Muscle layer of duodenum (tissue), 2 donors: Measurements from ENCODE around the gene FAM20A.

Experiments used
- H3K27ac ChIP-seq: one replicate; pipeline ENCODE4 v1.7.0; 2013; ENCODE audit warnings: mild to moderate bottlenecking, low read length
- H3K27me3 ChIP-seq: one replicate; pipeline ENCODE4 v1.7.0; 2013; ENCODE audit warnings: low read depth, mild to moderate bottlenecking, control low read depth, low read length
- H3K36me3 ChIP-seq, 2 donors: one replicate each; pipeline ENCODE4 v1.7.0; 2013; ENCODE audit warnings: low read length in 2 of 2, control low read depth in 1 of 2, mild to moderate bottlenecking in 1 of 2; ENCODE audit not compliant: insufficient read depth in 2 of 2, control insufficient read depth in 1 of 2
- H3K4me1 ChIP-seq, 2 donors: one replicate each; pipeline ENCODE4 v1.7.0; 2013; ENCODE audit warnings: low read length in 2 of 2, mild to moderate bottlenecking in 2 of 2, control low read depth in 1 of 2, moderate library complexity in 1 of 2; ENCODE audit not compliant: insufficient read depth in 2 of 2, control insufficient read depth in 1 of 2
- H3K4me3 ChIP-seq, 2 donors: one replicate each; pipeline ENCODE4 v1.7.0; 2013; ENCODE audit warnings: low read length in 2 of 2, low read depth in 1 of 2, mild to moderate bottlenecking in 1 of 2
- H3K9me3 ChIP-seq, 2 donors: one replicate each; pipeline ENCODE4 v1.7.0; 2013; ENCODE audit warnings: low read length in 2 of 2, control low read depth in 1 of 2, mild to moderate bottlenecking in 1 of 2; ENCODE audit not compliant: control insufficient read depth in 1 of 2
- donor health status: healthy.

Gene FAM20A

DNA sequence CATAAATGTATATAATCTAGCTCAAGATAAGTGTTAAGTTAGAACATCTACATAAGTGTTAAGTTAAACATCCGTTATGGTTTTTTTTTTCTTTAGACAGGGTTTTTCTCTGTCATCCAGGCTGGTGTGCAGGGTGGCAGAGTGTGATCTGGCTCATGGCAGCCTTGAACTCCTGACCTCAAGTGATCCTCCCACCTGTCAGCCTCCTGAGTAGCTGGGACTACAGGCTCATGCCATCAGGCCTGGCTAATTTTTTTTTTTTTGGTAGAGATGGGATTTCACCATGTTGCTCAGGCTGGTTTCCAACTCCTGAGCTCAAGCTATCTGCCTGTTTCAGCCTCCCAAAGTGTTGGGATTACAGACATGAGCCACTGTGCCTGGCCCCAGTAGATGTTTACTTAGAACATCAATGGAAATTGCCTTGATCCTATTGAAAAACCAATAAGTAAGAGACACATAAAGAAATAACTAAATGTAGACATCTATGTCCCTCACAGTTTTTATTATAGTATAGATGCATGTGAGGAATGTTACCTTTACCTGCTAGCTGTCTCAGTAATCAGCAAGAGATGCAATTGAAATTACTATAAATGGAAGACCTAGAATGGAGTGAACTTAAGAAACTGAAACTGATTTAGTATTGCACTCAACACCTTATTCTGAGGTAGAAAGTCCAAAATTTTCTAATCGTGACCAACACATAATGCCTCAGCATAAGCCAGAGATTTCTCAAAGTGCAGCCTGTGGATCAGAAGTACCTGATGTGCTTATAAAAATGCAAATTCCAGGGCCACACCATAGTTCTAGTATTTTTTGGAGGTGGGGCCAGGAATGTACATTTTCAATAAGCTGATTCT is 5.5 kb upstream of the FAM20A start:
- no peaks in the 10 kb centered on the region for H3K4me1 ChIP-seq

DNA sequence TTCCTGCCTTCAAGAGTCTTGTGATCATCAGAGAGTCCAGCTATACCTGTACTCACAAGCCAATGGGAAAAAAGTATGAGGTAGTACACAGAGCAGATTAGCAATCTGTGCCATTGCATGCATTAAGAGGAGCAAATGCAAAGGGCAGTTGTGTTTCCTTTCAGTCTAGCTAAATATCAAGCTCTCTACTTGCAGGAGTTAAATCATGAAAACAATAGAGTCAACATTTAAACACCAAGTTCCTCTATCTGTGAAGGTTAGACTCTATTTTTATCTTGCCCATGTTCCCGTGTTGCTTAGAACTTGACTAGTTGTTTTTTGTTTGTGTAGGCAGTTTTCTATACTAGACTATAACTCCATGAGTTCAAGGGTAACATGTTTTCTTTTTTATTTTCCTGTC is 4.7 kb upstream of the FAM20A start:
- Histone ChIP-seq H3K4me3 (no peak overlapping the region), H3K9me3 (peaks cover 12 to 30% of the 10 kb centered on the region in 2 donors), H3K36me3 (no peaks in the 10 kb centered on the region), H3K4me1 (no peaks in the 10 kb centered on the region), H3K27me3 (no peaks in the 10 kb centered on the region), H3K27ac (no peak overlapping the region)

More for the DNA sequence above, 5.5 kb upstream of the FAM20A start:
- Histone ChIP-seq H3K4me3 (no peak overlapping the region), H3K9me3 (peaks cover 12 to 30% of the 10 kb centered on the region in 2 donors), H3K27me3 (no peaks in the 10 kb centered on the region), H3K27ac (no peak overlapping the region), H3K36me3 (no peaks in the 10 kb centered on the region)

DNA sequence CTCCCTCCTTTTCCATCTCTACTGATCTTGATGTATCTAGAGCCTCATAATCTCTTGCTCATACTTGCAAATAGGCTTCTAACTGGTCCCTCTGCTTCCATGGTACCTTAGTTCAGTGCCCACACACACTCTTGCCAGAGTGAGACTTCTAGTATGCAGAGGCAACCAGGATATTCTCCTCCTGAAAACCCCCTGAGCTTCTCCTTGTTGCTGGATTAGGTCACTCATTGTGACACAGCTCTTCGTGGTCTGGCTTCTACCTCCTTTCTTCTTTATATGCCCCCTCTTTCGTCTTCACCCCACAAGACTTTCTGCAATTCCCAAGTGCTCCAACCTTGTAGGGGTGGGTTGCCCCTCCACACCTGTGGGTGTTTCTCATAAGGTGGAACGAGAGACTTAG is 2.5 kb upstream of the FAM20A start:
- peak overlapping the region; percentile 0 for H3K27ac ChIP-seq
- H3K27me3 ChIP-seq = peaks cover 5% of the 10 kb centered on the region
- peaks cover 0 to 11% of the 10 kb centered on the region in 2 donors for H3K9me3 ChIP-seq

DNA sequence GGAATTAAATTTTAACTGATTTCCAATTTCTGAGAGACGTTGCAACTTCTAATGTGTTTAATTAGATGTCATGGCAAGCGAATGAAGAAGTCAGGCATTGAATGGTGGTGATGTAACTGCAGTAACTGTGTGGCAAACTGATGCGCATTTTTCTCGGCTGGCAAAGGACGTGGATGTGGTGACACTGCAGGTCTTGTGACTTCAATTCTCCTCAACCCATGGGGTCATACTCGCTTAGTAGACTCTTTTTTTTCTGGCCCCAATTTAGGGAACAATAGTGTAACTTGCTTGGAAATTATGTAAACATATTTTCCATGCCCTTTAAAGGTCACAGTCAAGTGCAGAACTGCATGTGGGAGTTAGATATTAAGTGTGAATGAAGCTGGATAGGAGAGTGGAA is 1.9 kb upstream of the FAM20A start:
- peak overlapping the region; percentile 85 for H3K27ac ChIP-seq

More for the DNA sequence above, 2.5 kb upstream of the FAM20A start:
- Histone ChIP-seq H3K4me1 (peaks cover 0 to 8% of the 10 kb centered on the region in 2 donors), H3K36me3 (no peaks in the 10 kb centered on the region), H3K4me3 (no peak overlapping the region)

DNA sequence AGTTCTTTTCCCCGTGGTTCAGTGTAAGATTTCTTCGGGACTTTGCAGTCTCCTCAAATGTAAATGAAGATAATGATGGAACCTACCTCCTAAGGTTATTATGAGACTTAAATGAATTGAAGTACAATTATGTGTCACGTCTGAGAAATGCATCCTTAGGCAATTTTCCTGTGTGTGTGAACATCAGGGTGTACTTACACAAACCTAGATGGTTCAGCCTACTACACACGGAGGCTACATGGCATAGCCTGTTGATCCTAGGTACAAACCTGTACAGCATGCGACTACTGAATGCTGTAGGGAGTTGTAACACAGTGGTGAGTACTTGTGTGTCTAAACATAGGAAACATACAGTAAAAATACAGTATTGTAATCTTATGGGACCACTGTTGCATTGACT is 1.1 kb upstream of the FAM20A start:
- Histone ChIP-seq H3K9me3 (peaks cover 0 to 1% of the 10 kb centered on the region in 2 donors), H3K27me3 (peaks cover 5% of the 10 kb centered on the region), H3K27ac (peak overlapping the region; percentile 85), H3K36me3 (no peaks in the 10 kb centered on the region), H3K4me3 (no peak overlapping the region), H3K4me1 (peaks cover 0 to 8% of the 10 kb centered on the region in 2 donors)

More for the DNA sequence above, 1.9 kb upstream of the FAM20A start:
- Histone ChIP-seq H3K27me3 (peaks cover 5% of the 10 kb centered on the region), H3K9me3 (peaks cover 0 to 7% of the 10 kb centered on the region in 2 donors), H3K4me1 (peaks cover 0 to 8% of the 10 kb centered on the region in 2 donors), H3K4me3 (no peak overlapping the region), H3K36me3 (no peaks in the 10 kb centered on the region)

DNA sequence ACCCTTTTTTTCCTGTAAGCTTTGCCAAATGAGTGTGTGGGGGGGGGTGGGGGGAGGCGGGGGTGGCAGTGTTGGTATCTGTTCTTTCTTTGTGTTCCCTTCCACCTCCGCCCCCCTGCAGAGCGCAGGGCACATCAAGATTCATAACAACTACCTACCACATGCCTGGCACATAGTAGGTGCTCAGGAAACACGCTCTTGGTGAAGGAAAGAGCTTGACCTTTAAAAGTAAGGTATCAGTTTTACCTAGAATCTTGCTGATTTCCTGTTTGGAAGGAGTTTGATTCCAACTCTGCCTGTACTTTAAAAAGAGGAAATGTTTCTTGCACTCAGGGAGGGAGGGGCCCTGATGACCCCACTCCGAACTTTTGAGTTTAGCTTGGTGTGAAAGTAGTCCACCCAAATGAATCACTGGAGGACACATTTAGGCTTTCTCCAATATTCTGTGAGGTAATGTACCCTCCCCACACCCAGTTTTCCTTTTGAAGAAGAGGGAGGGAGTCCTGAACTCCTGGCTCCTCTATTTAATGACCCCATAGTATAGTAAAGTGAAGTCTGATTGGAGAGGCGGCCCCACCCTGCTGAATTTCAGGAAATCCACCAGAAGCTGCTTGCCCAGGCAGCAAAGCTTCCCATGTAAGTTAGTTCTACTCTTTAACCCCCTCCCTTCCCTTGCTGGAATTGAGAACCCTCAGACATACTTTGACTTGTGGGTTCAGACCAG is 560 bp upstream of the FAM20A start:
- Histone ChIP-seq H3K27me3 (peaks cover 5% of the 10 kb centered on the region), H3K4me3 (no peak overlapping the region), H3K27ac (peak overlapping the region; percentile 85), H3K9me3 (no peaks in the 10 kb centered on the region), H3K4me1 (peaks cover 0 to 8% of the 10 kb centered on the region in 2 donors), H3K36me3 (no peaks in the 10 kb centered on the region)

DNA sequence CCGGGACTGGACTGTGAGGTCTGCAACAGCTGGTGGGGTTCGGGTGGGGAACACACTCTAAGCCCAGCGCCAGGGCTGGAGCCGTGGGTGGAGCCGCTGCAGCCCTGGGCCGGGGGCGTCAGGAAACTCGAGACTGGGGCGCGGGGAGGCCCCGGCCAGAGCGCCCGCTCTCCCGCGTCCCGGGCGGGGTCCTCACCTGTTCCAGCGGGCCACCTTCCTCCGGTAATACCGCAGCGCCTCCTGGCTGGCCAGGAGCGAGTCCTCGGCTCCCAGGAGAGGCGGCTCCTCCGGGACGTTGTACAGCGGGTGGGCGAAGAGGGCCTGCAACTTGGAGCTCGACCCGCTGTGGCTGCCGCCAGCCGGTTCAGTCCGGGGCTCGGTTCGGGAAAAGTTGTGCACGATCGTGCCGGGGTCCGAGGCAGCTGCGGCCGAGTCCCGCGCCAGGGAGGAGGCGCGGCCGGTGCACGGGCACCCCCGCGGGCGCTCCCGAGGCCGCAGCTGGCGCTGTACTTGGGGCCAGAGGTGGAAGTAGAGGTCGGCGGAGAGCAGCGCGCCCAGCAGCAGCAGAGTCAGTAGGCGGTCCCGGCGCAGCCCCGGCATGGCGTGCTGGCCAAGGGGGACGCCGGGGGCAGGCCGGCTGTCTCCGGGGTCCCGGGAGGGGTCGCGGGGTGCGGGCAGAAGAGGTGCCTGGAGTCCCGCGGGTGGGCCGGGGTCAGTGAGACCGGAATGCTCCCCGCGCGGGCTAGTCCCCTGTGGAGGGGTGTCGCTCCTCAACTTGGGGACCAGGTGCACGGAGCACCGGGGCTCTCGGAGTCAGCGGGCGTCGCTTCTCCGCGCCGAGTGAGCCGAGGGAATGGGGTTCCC is 868 bp downstream of the FAM20A start:
- no peaks in the 10 kb centered on the region for H3K36me3 ChIP-seq
- H3K9me3 ChIP-seq = no peaks in the 10 kb centered on the region
- H3K4me3 ChIP-seq = peak overlapping the region; percentile 45 to 75
- peaks cover 0 to 8% of the 10 kb centered on the region in 2 donors for H3K4me1 ChIP-seq
- H3K27ac ChIP-seq = peak overlapping the region; percentile 56
- peaks cover 5% of the 10 kb centered on the region for H3K27me3 ChIP-seq

DNA sequence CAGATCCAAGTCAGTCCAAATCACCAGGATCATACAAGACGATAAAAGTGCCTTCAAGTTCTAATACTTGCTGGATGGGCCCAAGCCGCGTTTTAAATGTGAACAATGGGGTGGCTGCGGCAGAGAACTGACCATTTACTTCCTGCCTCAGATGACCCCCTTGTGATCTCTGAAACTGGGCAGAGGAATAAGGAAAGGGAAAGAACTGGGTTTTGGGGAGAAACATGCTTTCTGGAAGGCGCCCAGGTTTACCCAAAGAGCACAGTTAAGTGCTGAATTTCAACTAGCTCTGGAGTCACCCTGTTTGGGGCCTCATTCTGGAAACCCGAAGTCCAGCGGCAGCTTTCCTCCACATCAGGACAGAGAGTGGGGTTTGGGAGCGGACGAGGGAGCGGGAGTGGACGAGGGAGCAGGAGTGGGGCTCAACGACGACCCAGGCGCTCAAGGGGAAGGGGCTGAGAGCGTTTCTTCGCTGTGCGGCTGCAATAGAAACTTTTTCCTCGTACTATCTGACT is 1.6 kb downstream of the FAM20A start:
- no peaks in the 10 kb centered on the region for H3K9me3 ChIP-seq
- H3K4me3 ChIP-seq = peak overlapping the region; percentile 45 to 75
- no peaks in the 10 kb centered on the region for H3K36me3 ChIP-seq
- H3K4me1 ChIP-seq = peaks cover 0 to 8% of the 10 kb centered on the region in 2 donors
- peaks cover 5% of the 10 kb centered on the region for H3K27me3 ChIP-seq
- peak overlapping the region; percentile 56 for H3K27ac ChIP-seq

DNA sequence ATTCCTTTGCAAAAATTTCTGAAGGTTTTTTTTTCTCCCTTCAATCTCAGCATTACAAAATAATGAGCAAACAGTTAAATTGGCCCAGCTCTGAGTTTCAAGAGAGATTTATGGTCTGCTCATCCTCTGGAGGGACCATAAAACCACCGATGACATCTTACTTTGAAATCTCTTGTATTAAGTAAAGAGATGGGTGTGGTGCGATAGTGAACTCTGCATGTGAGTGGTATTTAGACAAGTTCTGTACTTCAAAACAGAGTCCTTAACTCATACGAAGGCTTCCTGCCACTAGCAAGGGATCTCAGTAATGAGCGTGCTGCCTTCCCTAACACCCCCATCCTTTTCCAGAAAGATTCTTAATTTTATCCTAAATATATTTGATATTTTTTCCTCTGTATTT is 2.1 kb downstream of the FAM20A start:
- peak overlapping the region in 1 of 2 donors; percentile 45 for H3K4me3 ChIP-seq
- peaks cover 5% of the 10 kb centered on the region for H3K27me3 ChIP-seq
- peak overlapping the region; percentile 56 for H3K27ac ChIP-seq
- no peaks in the 10 kb centered on the region for H3K36me3 ChIP-seq
- H3K9me3 ChIP-seq = no peaks in the 10 kb centered on the region
- peaks cover 0 to 8% of the 10 kb centered on the region in 2 donors for H3K4me1 ChIP-seq

DNA sequence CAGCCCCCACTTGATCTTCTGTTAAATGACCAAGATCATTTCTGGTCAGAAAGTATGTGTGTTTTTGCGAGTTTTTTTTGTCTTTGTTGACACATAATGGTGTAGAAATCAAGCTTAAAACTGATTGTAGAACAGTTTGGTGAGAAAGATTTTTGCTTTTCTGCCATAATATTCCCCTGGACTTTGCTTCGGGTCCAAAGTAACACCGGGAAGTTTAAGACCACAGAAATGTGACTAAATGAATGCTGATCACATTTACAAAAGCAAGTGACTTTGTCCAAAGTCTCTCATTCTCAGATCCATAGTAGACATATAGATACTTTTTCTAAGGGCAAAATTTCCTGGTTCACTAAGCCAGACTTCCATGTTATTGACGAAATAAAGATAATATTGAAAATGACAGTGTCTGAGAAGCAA is 2.6 kb downstream of the FAM20A start:
- Histone ChIP-seq H3K4me3 (peak overlapping the region; percentile 30 to 45), H3K9me3 (no peaks in the 10 kb centered on the region), H3K27me3 (peaks cover 5% of the 10 kb centered on the region), H3K27ac (peak overlapping the region; percentile 56), H3K36me3 (no peaks in the 10 kb centered on the region), H3K4me1 (peaks cover 2 to 8% of the 10 kb centered on the region in 2 donors)
